HG03135 (cell line): ENCODE data around the gene KRT32.

ENCODE experiments used
- ATAC-seq: cut with Tn5 transposase; IDR thresholded peaks from one replicate; pipeline ENCODE4 v1.9.1; 2021; ENCODE audit warnings: mild to moderate bottlenecking, moderate library complexity; ENCODE audit not compliant: unreplicated experiment

The KRT32 gene

DNA sequence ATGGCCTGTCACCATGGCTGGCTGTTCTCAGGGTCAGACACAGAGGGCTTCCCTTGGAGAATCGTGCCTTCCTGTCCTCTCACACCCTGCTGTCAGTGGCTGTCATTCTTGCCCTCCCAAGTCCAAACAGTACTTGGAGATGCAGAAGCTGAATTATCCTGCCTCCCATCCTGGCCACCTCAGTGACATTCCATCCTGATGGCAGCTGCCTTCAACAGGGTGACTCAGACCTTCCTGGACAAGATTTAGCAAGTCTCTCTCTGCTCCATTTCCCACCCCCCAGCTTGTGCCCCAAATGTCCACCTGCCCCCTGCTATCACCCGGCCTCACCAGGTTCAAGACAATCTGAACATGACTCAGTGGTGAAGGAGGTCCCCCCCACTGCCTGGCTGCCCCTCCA lies 27.3 kb upstream of the KRT32 start:
- ATAC-seq: no peak

DNA sequence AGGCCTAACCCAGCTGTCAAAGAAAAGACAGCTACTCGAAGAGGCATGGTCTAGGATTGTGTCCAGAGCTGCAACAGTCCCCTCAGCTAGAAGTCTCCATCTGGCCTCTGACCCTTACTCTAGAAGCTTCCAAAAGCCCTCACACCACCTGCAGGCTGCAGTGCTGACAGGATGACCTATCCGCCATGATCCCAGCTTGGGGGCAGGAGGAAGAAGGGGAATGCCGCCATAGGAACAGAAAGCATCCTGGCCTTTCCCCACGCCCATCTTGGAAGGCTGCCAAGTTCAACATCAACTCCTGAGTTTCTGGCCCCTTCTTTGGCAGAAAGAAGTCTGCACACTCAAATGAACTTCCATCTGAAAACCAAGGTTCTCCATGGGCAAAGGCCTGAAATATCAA lies 25.6 kb upstream of the KRT32 start:
- no peak for ATAC-seq

DNA sequence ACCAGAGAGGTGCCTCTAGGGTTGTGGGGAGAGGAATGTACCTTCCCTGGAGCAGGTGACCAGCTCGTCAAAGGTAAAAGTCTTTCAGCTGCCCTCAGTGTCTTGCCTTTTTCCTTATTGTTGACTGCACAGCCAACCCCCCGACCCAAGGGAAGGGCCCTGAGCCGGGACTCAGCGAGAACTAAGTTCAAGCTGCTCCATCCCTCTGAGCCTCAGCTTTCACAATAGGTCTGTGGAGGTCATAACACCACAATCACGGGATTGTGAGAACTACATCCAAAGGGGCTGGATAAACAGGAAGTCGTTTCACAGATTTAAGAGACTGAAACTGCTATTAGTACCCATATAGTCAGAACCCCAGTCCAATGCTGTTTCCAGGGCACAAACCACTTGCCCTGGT lies 25.2 kb upstream of the KRT32 start:
- ATAC-seq: no peak

DNA sequence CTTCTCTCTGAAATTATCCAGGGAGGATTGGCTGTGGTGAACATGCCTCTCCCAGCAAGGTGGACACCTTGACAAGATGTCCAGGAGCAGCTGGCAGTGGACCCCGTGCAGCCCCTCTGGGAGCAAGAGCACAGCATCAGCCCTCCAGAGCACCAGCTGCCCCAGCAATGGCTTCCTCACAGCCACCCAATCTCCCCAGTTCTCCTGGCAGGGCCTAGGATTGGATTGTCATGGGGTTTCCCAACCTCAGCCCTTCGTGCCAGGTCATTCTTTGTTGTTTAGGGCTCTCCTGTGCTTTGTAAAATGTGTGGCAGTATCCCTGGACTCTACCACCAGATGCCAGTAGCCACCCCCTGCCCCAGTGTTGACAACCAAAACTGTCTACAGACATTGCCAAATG lies 24.3 kb upstream of the KRT32 start:
- no peak for ATAC-seq

DNA sequence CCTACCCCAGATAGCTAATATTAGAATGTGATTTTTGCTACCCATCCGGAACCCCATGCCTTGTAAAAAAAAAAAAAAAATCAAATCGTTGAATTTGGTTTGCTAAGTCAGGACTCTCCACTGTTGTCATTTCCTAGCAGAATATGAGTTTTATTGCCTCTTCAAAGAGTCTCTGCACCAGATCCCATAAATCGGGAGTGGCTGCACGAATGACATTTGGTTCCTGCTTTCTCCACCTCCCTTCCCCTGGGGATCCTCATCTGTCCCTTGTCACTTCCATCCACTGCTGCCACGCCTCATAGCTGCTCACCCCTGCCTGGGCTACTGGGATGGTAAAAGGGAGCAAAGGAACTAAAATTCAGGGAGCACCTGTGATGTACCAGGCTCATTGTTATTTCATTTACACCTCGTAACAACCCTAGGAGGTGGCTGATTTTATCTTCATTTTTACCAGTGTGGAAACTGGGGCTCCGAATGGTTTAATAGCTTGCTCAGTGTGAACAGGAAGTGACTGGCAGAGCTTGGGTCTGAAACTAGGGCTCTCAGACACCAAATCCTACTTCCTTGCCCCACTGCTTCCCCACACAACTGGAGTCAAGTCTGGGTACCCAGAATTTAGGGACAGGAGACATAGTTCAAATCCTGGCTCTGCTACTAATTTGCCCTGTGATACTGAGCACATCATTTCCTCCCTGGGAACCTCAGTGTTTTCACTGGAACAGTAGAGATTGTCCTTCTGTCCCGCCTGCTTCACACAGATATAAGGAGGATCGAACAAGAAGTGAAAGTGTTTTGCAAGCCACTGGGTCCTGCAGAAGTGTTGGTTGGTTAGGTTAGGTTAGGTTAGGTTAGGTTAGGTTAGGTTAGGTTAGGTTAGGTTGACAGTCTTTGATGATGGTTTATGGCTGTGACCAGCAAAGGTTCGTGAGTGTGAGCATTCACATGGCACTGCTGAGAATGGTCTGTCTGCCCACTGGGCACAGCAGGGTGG lies 23.1 kb upstream of the KRT32 start:
- ATAC-seq: no peak

DNA sequence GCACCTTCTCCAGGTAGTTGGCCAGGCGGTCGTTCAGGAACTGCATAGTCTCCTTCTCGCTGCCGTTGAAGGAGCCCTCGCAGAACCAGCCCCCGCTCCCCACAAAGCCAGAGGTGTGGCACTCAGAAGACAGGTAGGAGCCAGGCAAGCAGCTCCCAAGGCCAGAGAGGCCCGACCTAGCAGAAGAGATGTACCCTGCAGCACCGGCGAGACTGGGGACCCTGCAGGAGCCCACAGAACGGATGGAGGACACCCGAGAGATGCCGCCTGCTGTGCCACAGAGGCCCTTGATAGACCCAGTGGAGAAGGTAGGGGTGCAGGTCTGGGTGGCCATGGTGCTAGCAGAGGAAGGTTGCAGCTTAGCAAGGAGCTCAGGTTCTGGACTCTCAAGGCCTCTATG lies 22.3 kb upstream of the KRT32 start, which contains the start of gene KRT36:
KRT36 (minus strand) TSS at position 380 of the 400 bp plus-strand sequence; CDS start at position 334, 46 bp downstream.
- no peak for ATAC-seq

DNA sequence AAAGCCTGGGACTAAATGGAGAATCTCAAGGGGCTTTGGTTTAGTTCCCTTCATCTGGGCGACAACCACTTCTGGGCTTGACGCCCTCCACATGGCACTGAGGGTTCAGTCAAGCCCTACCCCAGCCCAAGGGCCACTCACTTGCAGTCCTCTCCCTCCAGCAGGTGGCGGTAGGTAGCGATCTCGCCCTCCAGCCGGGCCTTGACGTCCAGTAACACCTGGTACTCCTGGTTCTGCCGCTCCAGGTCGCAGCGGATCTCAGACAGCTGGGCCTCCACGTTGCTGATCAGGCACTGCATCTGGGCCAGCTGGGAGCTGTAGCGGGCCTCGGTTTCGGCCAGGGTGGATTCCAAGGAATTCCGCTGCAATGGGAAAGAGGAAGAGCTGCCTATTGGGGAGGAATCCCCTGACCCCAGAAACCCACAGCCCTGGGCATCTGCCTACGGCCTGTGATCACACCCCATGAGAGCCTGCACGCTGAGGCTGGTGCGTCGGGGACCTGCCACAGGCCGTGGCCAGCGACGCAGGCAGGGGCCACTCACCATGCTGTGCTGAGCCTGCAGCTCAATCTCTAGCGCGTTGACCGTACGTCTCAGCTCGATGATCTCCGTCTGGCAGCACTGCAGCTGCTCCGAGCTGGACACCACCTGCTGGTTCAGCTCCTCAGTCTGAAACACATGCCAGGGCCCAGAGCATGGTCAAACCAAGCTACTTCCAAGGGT lies 19.8 kb upstream of the KRT32 start:
- ATAC-seq: no peak

DNA sequence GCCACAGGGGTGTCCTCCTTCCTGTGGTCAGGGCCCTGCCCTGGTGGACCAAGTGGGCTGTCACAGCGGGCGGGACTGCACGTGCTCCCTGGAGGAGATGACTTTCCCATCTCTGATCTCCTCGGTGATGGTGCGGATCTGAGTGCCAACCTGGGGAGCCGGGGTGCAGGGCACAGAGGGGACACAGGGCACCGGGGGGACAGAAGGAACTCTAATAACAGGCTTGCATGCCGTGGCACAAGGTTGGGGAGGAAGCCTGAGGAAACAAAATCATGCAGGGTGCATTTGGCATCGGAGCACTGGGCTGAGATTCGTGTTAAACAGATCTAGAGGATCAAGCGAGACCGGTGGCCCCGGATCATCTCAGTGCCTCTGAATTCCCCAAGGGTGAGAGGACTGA lies 19.1 kb upstream of the KRT32 start:
- no peak for ATAC-seq

DNA sequence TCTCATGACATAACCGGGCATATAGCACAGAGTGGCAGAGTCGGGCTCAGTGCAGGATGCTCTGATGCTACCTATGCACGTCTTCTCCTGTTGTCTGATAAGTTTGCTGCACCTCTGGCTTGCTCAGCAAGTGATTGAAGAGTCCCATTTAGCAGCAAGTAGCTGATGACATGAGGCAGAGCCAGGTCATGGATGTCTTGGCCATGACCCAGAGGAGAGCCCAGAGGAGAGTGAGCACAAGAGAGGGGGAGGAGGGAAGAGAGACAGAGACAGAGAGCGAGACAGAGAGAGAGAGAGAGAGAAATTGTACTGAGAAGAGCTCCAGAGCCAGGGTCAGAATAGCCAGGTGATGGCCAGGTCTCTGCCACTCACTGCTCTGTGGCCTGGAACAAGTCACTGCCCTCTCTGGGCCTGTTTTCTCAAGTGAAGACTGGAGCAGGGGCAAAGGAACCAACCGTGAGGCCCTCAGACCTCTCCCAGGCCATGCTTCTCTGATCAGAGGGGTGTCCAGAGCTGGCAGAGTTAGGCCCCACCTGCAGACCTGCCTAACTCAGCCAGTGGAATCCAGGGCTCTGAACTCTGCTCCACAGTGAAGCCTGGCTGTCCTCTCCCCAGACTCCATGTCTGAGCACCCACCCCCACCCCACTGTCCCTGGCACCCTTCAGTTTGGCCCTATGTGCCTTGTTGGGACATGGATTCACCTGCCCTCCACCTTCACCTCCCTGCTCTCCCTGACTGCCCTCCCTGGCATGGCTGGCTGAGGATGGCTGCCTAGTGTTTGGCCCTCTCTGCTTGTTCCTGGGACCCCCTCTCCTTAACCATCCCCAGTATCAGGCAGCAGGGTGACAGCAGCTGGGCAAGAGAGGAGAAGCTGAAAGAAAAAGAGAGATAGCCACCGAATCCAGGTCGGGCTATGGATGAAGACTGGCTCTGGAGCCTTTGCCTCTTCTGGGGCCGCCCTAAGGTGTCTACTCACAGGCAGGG lies 18.0 kb upstream of the KRT32 start:
- ATAC-seq: no peak

DNA sequence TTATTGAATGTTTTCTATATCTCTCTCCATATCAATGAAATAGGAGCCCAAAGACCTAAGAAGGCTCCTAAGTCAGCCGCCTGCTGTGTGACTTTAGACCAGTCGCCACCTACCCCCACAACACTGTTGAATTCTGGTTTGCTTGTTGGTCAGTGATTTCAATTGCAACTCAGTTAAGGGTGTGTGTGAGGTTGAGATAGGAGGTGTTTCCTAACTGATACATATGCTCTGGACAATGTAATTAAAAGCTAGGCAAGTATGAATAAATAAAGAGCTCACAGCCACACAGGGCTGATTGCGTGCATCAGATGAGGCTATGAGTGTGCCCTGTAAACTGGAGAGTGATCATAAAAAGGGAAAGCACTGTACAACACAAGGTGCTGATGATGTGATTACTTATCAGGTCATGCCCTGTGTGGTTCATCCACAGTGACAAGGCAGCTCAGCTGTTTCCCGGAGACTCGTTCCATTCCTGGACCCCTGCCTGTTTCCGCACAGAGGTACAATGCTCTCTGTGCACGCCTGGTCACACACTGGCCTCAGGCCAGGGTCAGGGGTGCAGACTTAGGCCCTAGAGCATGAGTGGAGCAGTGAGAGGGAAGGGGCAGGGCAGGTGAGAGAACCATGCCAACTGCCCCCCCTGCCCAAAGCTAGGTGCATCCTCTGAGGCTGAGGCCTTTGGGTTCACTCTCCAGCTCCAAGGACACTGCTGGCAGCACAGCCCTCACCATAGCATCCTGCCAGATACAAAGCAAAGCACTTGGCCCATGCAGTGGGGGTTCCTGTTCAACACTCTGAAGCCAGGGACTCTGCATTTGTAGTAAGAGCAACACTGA lies 17.0 kb upstream of the KRT32 start:
- ATAC-seq: no peak

DNA sequence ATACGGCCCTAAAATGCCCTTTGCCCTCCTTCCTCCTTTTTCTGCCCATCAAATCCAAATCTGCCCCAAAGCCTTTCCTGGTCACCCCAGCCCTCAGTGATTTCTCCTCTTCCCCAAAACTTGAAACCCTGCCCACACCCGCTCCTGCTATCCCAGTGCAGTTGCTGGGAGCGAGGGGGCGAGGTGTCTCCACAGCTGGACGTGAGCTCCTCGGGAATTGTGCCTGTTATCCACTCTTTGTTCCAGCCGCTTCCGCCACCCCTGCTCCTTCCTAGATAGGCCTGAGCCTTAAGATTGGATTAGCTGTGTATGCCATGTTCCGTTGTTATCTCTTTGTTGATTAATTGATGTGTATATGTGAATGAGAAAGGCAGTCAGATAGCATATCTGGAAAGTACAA lies 16.3 kb upstream of the KRT32 start:
- no peak for ATAC-seq

DNA sequence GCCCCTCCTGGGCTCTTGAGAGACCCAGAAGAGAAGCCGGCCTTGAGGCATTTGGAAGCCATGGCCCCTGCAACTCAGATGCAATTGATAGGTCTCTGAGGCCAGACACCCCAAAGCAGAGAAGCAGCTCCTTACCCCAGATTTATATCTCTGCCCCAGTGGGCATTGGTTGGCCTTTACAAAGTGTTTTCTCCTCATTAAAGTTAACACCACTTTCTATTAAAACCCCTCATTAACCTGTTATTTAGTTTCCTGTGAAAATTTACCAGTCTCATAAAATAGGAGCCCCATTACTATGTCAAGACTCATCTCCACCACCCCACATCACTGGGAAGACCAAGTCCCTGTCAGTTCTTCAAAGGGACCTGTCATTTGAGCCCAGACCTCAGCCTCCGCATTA lies 13.8 kb upstream of the KRT32 start, which contains the start of gene KRT35:
KRT35 (minus strand) TSS at position 116 of the 400 bp plus-strand sequence; CDS start at position 62, 54 bp downstream.
- no peak for ATAC-seq

DNA sequence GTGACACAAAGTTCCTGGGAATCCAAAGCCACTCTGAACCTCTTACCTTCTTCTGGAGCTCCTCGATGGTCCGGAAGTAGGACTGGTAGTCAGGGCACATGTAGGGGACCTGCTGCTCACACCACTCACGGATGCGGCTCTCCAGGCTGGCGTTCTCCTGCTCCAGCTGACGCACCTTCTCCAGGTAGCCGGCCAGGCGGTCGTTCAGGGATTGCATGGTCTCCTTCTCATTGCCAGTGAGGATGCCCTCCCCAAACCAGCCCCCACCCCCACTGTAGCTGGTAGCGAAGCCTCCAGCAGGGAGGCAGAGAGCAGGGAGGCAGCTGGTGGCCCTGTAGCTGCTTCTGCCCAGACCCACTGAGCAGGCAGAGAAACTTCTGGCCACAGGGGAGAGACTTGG lies 13.4 kb upstream of the KRT32 start:
- no peak for ATAC-seq

DNA sequence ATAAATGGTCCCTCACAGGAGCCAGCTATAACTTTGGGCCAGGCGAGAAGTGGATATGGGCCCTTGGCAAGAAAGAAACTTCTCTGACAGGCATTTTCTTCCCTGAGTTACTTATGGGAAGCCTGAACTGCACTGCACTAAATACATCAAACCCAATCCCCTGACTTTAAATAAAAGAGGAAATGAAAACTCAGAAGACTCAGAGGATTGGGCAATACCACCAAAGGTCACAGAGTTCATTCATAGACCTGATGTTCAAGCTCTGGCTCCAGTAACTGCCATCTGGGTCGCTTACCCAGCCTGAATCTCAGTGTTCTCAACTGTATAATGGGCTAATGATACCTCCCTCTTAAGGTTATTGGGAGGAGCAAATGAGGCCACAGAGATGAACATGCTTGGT lies 12.9 kb upstream of the KRT32 start:
- ATAC-seq: no peak

DNA sequence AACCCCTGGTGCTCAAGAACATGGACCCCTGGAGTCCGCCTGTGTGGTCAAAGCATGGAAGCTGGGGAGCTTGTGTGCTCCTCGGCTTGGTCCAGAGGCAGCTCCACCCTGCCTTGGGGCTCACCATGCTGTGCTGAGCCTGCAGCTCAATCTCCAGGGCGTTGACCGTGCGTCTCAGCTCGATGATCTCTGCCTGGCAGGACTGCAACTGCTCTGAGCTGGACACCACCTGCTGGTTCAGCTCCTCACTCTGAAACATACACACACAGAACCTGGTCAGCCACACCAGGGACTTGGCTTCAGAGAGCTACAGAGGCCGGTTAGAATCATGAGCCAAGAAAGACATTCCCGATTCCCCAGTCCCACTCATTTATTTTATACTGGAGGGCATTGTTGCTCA lies 11.1 kb upstream of the KRT32 start:
- no peak for ATAC-seq

DNA sequence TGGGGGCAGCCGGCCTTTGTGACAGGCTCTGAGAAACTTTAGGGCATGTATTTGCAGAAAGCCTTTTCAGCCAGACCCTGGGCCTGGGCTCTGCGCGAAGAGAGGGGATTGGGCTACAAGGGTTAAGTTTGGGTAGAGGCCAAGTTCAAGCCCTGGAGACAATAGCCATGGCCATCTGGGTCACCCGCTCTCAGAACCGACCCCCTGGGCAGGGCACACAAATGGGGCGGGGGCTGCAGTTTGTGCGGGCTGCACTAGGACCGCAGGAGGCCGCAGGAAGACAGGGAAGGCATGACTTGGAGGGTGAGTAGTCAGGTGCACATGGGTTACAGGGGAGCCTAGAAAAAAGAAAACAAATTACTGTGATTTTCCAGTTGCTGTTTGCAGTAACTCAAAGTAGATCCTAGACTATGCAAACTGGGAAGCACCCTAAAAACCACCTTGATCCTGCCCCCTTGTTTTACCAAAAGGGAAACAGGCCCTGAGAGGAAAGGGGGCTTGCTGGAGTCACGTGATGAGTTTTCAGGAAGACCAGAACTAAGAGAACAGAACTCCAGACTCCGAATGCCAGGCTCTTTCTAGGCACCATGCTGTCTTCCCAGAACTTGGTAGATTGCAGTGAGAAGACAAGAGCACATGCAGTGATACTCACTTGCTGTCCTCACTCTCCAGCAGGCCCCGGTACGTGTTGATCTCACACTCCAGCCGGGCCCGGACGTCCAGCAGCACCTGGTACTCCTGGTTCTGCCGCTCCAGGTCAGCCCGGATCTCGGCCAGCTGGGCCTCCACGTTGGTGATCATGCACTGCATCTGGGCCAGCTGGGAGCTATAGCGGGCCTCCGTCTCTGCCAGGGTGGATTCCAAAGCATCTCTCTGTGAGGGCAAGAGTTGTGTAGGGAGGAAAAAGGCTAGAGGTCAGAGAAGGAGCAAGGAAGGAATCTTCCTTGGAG lies 10.0 kb upstream of the KRT32 start:
- no peak for ATAC-seq

DNA sequence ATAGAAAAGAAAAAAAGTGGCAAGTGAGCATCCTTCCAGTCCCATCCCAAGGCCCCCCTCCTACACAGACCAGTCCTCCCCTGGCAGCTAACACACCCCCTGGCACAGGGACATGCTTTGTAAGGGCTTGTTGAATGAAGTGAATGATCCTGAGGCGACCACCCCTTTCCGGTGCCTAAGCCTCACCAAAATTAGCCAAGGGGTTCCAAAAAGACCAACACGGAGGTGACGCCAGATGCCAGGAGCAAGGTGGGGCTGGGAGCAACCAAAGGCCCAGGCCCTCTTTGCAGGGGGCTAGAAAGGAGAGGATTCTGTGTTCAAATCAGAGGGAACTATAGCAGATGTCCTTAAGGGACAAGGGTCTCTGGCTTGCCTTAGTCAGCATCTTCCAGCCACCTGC lies 8.2 kb upstream of the KRT32 start:
- no peak for ATAC-seq

DNA sequence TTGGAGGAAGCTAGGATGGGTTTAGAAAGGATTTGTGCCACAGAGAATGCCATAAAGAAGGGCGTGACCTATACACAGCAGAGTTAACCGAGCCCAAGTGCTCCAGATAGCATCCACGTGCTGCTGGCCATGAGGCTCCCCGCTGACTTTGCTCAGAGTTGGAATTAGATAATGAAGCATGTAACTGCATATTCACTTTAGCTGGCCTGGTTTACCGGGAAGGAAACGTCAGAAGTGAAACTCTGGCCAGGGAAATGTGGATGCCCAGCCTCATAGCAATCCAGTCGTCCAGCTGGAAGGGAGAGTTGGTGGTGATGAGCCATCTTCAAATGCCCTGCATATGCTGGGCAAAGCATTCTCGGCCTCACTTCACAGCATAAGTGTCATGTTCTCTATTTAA lies 7.7 kb upstream of the KRT32 start:
- no peak for ATAC-seq

DNA sequence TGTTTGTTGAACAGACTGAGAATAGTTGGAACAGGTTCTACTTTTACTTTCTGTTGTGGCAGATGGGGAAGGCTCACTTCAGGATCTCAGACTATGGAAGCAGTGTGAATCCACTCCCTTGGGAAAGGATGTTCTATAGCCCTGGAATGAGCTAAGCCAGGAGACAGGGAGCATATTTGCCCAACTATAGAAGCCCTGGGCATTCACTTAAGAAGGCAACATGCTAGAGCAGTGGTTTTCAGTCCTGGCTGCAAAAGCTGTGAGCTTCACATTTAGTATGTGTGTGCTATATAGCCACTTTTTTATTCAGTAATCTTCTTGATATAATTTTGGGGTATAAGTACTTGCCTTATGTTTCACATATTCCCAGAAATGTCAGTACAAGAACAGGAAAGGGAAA lies 1.2 kb upstream of the KRT32 start:
- no peak for ATAC-seq
